ENCODE measurements around the gene ADGRL1. TPM values are rescaled to one million over a fixed set of nuclear protein-coding genes. Genes with fewer than 3 reads are reported as not detected.
A peak's percentile ranks its signal among the peaks of the same experiment; 100 is the strongest.

ADGRL1 gene
- total and polyA plus RNA-seq, 3 donors from 2014 or later: 23.8 to 57.2 (median 45.0) TPM

DNA sequence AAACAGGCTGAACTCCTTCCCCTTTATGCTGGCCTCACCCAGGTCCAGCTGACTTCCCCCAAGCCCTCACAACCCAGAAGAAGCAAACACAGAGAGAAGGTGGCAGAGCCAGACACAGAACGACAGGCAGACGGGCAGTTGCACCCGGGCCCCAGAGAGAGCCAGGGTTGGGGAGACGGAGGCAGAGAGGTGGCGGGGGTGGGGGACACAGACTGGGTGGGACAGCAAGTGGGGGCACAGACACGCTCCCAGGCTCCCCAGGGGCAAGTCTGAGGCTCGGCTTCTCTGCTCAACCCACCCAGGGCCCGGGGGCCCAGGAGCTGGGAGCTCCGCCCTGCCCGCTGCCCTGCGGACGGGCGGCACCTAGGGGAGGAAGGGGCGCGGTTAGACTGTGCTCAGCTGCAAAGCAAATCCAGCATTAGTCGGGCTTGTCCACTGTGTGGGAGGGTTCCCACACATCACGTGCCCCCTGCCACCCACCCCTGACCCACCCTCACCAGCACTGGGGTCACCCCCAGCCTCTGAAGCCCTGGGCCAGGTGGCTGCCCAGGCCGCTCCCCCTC lies 38.3 kb downstream of the ADGRL1 start:
- H3K36me3 ChIP-seq (ENCODE audit: low read depth, missing control alignments): no peaks in the 10 kb centered on the region
- H3K27me3 ChIP-seq: no peaks in the 10 kb centered on the region
- H3K4me3 ChIP-seq: no peak overlapping the region
- peaks cover 10% of the 10 kb centered on the region for H3K4me1 ChIP-seq
- H3K27ac ChIP-seq: no peak overlapping the region
- no peak for DNase-seq
- no peak for TF ChIP-seq POLR2A (IDR thresholded peaks at IDR 0.05)
- no peak for TF ChIP-seq CTCF (IDR thresholded peaks at IDR 0.05)
- no peaks in the 10 kb centered on the region for H3K9me3 ChIP-seq
- intact Hi-C loops (cut with DNase I; ENCODE audit: low total_unique reads): no loop called here
- WGBS, 2 donors: 64 to 66% methylated on average over 5 to 15 of the region's 18 CpGs

DNA sequence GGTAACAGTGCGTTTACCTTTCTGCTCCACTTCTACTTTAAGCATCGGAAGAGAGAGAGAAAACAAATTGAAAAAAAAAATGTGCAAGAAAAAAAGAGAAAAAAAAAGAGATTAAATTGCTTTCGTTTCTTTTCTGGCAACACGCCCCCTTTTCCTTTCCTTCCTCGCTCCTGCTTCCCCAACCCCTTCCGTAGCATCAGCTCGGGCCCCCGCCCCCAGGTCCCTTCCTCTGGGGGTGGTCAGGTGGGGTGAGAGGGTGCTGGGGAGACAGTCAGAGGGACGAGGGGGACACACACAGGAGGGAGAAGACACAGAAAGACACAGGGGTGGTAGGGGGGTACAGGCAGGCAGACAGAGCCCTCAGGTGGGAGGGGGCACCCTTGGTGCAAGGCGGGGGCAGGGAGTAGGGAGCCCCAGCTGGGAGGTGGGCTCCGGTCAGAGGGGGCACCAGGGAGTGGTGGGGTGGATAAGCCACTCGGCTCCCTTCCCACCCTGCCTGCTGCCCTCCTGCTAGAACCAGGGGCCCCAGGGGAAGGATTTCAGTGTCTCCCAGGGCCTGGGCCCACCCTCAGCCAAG lies 38.9 kb downstream of the ADGRL1 start:
- DNase-seq: no peak
- TF ChIP-seq POLR2A (IDR thresholded peaks at IDR 0.05) (no peak), CTCF (IDR thresholded peaks at IDR 0.05) (no peak)
- Histone ChIP-seq H3K4me3 (no peak overlapping the region), H3K9me3 (no peaks in the 10 kb centered on the region), H3K27ac (peak overlapping the region in 1 of 2 donors; percentile 7), H3K27me3 (no peaks in the 10 kb centered on the region), H3K36me3 (ENCODE audit: low read depth, missing control alignments) (no peaks in the 10 kb centered on the region), H3K4me1 (peaks cover 10% of the 10 kb centered on the region)
- WGBS, 2 donors: 49 to 61% methylated on average over 10 to 12 of the region's 12 CpGs
- intact Hi-C loops (cut with DNase I; ENCODE audit: low total_unique reads): no loop called here

DNA sequence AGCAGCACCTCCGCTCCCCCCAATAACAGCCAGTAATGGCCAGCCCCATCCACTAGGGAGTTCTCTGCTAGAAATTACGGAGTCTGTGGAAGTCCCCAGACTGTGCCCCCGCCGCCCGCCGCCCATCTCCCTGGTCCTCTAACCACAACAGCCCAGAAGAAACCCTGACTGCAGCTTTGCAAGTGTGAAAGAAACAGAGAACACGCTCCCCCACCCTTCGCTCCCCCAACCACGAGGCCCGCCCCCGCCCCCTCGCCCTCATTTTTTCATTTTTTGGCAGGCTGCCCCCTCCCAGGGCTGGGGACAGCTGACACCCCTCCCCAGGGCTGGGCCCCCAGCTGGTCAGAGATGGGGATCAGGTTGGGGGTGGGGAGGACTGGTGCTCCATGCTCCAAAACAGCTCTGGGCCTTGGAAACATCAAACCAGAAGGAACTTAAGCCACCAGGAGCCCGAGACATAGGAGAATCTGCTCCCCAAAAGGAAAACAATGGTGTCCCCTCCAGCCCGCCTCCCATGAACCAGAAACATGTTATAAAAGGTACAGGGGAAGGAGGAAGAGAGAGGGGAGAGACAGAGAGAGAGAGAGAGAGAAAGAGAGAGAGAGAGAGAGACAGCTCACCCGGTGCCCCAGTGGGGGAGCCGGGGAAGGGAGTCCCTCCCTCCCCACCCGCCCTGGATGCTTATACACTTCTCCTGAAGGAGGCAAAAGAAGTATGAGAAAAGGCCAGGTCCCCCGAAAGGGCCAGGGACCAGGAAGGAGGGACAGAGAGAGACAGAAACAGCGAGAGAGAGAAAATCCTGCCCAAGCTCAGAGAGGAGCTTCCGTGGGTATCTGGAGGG lies 39.8 kb downstream of the ADGRL1 start:
- Histone ChIP-seq H3K27ac (no peak overlapping the region), H3K27me3 (no peaks in the 10 kb centered on the region), H3K36me3 (ENCODE audit: low read depth, missing control alignments) (no peaks in the 10 kb centered on the region), H3K9me3 (no peaks in the 10 kb centered on the region), H3K4me3 (no peak overlapping the region), H3K4me1 (peaks cover 10% of the 10 kb centered on the region)
- no peak for DNase-seq
- TF ChIP-seq POLR2A (IDR thresholded peaks at IDR 0.05) (no peak), CTCF (IDR thresholded peaks at IDR 0.05) (no peak)
- intact Hi-C loops (cut with DNase I; ENCODE audit: low total_unique reads): no loop called here
- WGBS, 2 donors: 63 to 68% methylated on average over 14 to 20 of the region's 20 CpGs

DNA sequence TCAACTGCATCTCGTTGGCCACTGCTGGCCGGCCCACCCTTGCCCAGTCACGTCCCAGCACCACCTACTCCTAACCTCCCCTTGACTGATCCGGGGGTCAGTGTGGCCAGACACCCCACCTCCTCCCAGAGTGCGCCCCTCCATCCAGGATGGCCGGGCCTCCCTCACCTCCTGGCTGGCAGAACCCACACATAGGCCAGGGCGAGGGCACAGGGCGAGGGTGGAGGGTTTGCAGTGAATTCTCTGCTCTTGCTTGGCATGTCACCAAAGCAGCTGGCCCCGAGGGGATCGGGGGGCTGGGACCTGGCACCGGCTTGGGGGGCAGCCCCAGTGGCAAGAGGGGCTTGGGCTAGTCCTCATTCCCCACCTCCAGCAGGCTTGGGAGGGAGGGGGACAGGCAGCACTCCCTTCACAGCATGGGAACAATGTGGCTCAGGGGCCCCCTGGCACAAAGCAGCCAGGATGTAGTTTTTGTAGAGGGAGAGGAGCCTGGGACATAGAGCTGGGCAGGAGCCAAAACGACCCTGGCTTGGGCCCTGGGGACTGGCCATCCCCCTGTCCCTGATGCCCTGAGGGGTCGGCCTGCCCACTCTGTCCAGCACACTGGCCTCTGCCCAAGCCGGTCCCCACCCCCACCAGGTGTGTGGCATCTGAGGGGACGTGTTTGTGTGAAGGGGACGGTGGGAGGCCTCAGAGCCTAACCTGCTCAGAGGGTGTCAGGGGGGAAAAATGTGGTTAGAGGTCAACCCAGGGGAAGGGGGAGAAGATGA lies 41.1 kb downstream of the ADGRL1 start:
- 73 to 85% methylated on average over 6 to 15 of the region's 16 CpGs for WGBS, 2 donors
- Histone ChIP-seq H3K27ac (no peak overlapping the region), H3K4me3 (no peak overlapping the region), H3K36me3 (ENCODE audit: low read depth, missing control alignments) (no peaks in the 10 kb centered on the region), H3K4me1 (peaks cover 10% of the 10 kb centered on the region), H3K27me3 (no peaks in the 10 kb centered on the region), H3K9me3 (no peaks in the 10 kb centered on the region)
- intact Hi-C loops (cut with DNase I; ENCODE audit: low total_unique reads): no loop called here
- no peak for DNase-seq
- TF ChIP-seq CTCF (IDR thresholded peaks at IDR 0.05): no peak
- no peak for TF ChIP-seq POLR2A (IDR thresholded peaks at IDR 0.05)
